CD4-positive, CD25-positive, alpha-beta regulatory T cell (primary cell): ENCODE data around the gene MAGEA12. TPM values are rescaled to one million over a fixed set of nuclear protein-coding genes. Genes with fewer than 3 reads are reported as not detected.
"Not testable (repeated sequence)": the region's sequence is repeated elsewhere in the genome, so short reads cannot be mapped to it uniquely, and the experiment has no call there.

Source experiments
- ATAC-seq, 2 donors: fragments of 150-1000 bp; cut with Tn5 transposase; one replicate each; pipeline ENCODE4 v1.10.0; 2021; ENCODE audit warnings: low read depth in 2 of 2, moderate number of reproducible peaks in 2 of 2, moderate library complexity in 1 of 2
- DNase-seq, 3 donors: peaks; one replicate each; pipeline versions ENCODE4 v3.0.0 to v3.0.0-alpha.2; 2012 to 2022; ENCODE audit warnings: mixed read lengths in 1 of 3
- H3K27ac ChIP-seq: one replicate; pipeline ENCODE4 v1.7.0; 2013; ENCODE audit warnings: mild to moderate bottlenecking, low read length; ENCODE audit not compliant: insufficient read depth, poor library complexity, severe bottlenecking
- H3K27me3 ChIP-seq: one replicate; pipeline ENCODE4 v1.7.0; 2013; ENCODE audit warnings: low read length; ENCODE audit not compliant: control insufficient read depth, insufficient read depth
- H3K36me3 ChIP-seq: one replicate; pipeline ENCODE4 v1.7.0; 2013; ENCODE audit warnings: mild to moderate bottlenecking, low read length, moderate library complexity; ENCODE audit not compliant: control insufficient read depth, insufficient read depth
- H3K4me1 ChIP-seq: 2 replicates; pipeline ENCODE4 v1.7.0; 2013; ENCODE audit warnings: mild to moderate bottlenecking, low read length; ENCODE audit not compliant: insufficient read depth, control insufficient read depth, poor library complexity, severe bottlenecking
- H3K4me3 ChIP-seq: one replicate; pipeline ENCODE4 v1.7.0; 2013; ENCODE audit warnings: low read depth, mild to moderate bottlenecking, low read length, moderate library complexity
- H3K9me3 ChIP-seq, 2 experiments: 1 replicate in 1 of 2; 2 replicates in 1 of 2; pipeline ENCODE4 v1.7.0; 2013; ENCODE audit warnings: low read length in 2 of 2, mild to moderate bottlenecking in 1 of 2, moderate library complexity in 1 of 2; ENCODE audit not compliant: control insufficient read depth in 2 of 2
- H3K27ac Mint-ChIP-seq, 3 donors: one replicate each; pipeline ENCODE4 v1.8.0; 2020 to 2022; ENCODE audit warnings: mild to moderate bottlenecking in 3 of 3, mixed read lengths in 3 of 3, moderate library complexity in 2 of 3
- H3K27me3 Mint-ChIP-seq: one replicate; pipeline ENCODE4 v1.8.0; 2022; ENCODE audit warnings: mild to moderate bottlenecking, mixed read lengths
- H3K36me3 Mint-ChIP-seq: one replicate; pipeline ENCODE4 v1.8.0; 2020; ENCODE audit warnings: mixed read lengths
- H3K4me1 Mint-ChIP-seq, 4 donors: one replicate each; pipeline ENCODE4 v1.8.0; 2020 to 2022; ENCODE audit warnings: mixed read lengths in 4 of 4, mild to moderate bottlenecking in 1 of 4
- H3K4me3 Mint-ChIP-seq, 4 donors: one replicate each; pipeline ENCODE4 v1.8.0; 2020 to 2022; ENCODE audit warnings: mild to moderate bottlenecking in 4 of 4, mixed read lengths in 4 of 4, moderate library complexity in 3 of 4
- H3K9me3 Mint-ChIP-seq, 7 donors: one replicate each; pipeline ENCODE4 v1.8.0; 2020 to 2022; ENCODE audit warnings: mixed read lengths in 7 of 7, mild to moderate bottlenecking in 3 of 7, moderate library complexity in 2 of 7
- polyA plus RNA-seq, 4 donors: library from polyadenylated mRNA; unstranded; fragments of 300-500 nt; fragmentation: Illumina TruSeq; gene quantifications; one replicate each; pipeline ENCODE4 v1.2.3, GENCODE V29; 2021
- total RNA-seq: library from RNA; stranded (reverse); gene quantifications from one replicate; pipeline ENCODE4 v1.2.3, GENCODE V29; 2022

The MAGEA12 gene
- total RNA-seq, result not detected
- polyA plus RNA-seq, result not detected

GRCh38 chrX:152733261-152733975, at the start of gene MAGEA12, which contains the start of gene CSAG1:
Gene MAGEA12, plus strand, starts transcription at chrX:152733757. Its CDS starts 2,405 bp downstream, at chrX:152736162.
Gene CSAG1, minus strand, starts transcription at chrX:152733721. Its CDS starts 1,261 bp downstream, at chrX:152732460.
- H3K27ac Mint-ChIP-seq, result no peak within 1 kb of the TSS
- no peaks in the 10 kb centered on the region for H3K36me3 ChIP-seq
- H3K9me3 ChIP-seq, result no peaks in the 10 kb centered on the region
- no peak within 1 kb of the TSS for H3K4me3 ChIP-seq
- ATAC-seq, result no peak
- no peaks in the 10 kb centered on the region for H3K9me3 Mint-ChIP-seq
- no peak within 1 kb of the TSS for H3K27ac ChIP-seq
- no peaks in the 10 kb centered on the region for H3K4me1 ChIP-seq
- no peak for DNase-seq
- H3K4me3 Mint-ChIP-seq, result no peak within 1 kb of the TSS
- no peaks in the 10 kb centered on the region for H3K36me3 Mint-ChIP-seq
- no peaks in the 10 kb centered on the region for H3K4me1 Mint-ChIP-seq
- peaks cover 10% of the 10 kb centered on the region for H3K27me3 Mint-ChIP-seq
- H3K27me3 ChIP-seq, result no peaks in the 10 kb centered on the region

- not testable (repeated sequence) for H3K36me3 Mint-ChIP-seq, DNase-seq, H3K27me3 Mint-ChIP-seq
Measured at GRCh38 chrX:152697952-152698931, 35.3 kb upstream of the MAGEA12 start, which contains the start of gene MAGEA3. Gene MAGEA3, plus strand, starts transcription at chrX:152698794. Its CDS starts 2,039 bp downstream, at chrX:152700833.

GRCh38 chrX:152700390-152700789, 33.2 kb upstream of the MAGEA12 start:
- H3K9me3 Mint-ChIP-seq, H3K27ac ChIP-seq, H3K4me3 Mint-ChIP-seq, H3K4me1 Mint-ChIP-seq, H3K36me3 ChIP-seq, H3K27me3 Mint-ChIP-seq, H3K9me3 ChIP-seq, H3K27ac Mint-ChIP-seq, H3K4me1 ChIP-seq, H3K36me3 Mint-ChIP-seq, H3K27me3 ChIP-seq, ATAC-seq, DNase-seq, H3K4me3 ChIP-seq: not testable (repeated sequence)

More at GRCh38 chrX:152697952-152698931, 35.3 kb upstream of the MAGEA12 start, which contains the start of gene MAGEA3:
- not testable (repeated sequence) for H3K4me3 Mint-ChIP-seq, H3K27ac ChIP-seq, H3K9me3 Mint-ChIP-seq, H3K36me3 ChIP-seq, H3K4me1 Mint-ChIP-seq, H3K27me3 ChIP-seq, H3K4me1 ChIP-seq, ATAC-seq, H3K4me3 ChIP-seq, H3K27ac Mint-ChIP-seq, H3K9me3 ChIP-seq

GRCh38 chrX:152706500-152706899, 27.1 kb upstream of the MAGEA12 start:
- not testable (repeated sequence) for H3K9me3 ChIP-seq, H3K4me3 ChIP-seq, H3K4me1 Mint-ChIP-seq, H3K27me3 ChIP-seq, ATAC-seq, H3K27ac Mint-ChIP-seq, H3K36me3 Mint-ChIP-seq, H3K4me1 ChIP-seq, H3K4me3 Mint-ChIP-seq, H3K27ac ChIP-seq, H3K36me3 ChIP-seq, DNase-seq, H3K9me3 Mint-ChIP-seq, H3K27me3 Mint-ChIP-seq

GRCh38 chrX:152709173-152709572, 24.4 kb upstream of the MAGEA12 start, which contains the start of gene CSAG2:
Gene CSAG2, minus strand, starts transcription at chrX:152709273. Its CDS starts 161 bp downstream, at chrX:152709112.
- H3K4me1 Mint-ChIP-seq, H3K4me3 ChIP-seq, H3K36me3 ChIP-seq, H3K4me1 ChIP-seq, H3K4me3 Mint-ChIP-seq, H3K36me3 Mint-ChIP-seq, H3K9me3 Mint-ChIP-seq, H3K9me3 ChIP-seq, DNase-seq, H3K27me3 Mint-ChIP-seq, H3K27ac ChIP-seq, H3K27ac Mint-ChIP-seq, H3K27me3 ChIP-seq, ATAC-seq: not testable (repeated sequence)

- H3K27ac Mint-ChIP-seq, H3K4me3 ChIP-seq, H3K36me3 ChIP-seq, H3K4me3 Mint-ChIP-seq, ATAC-seq, H3K9me3 Mint-ChIP-seq, H3K4me1 Mint-ChIP-seq, H3K4me1 ChIP-seq, H3K27ac ChIP-seq, H3K36me3 Mint-ChIP-seq, H3K27me3 Mint-ChIP-seq, H3K9me3 ChIP-seq, DNase-seq, H3K27me3 ChIP-seq: not testable (repeated sequence)
Measured at GRCh38 chrX:152713195-152713594, 20.4 kb upstream of the MAGEA12 start.

GRCh38 chrX:152713815-152714787, 19.5 kb upstream of the MAGEA12 start, which contains the start of gene MAGEA2B:
Gene MAGEA2B, plus strand, starts transcription at chrX:152714628. Its CDS starts 2,479 bp downstream, at chrX:152717107.
- not testable (repeated sequence) for H3K4me3 Mint-ChIP-seq, ATAC-seq, H3K9me3 Mint-ChIP-seq, H3K4me3 ChIP-seq, H3K4me1 Mint-ChIP-seq, H3K36me3 ChIP-seq, H3K27ac Mint-ChIP-seq, H3K36me3 Mint-ChIP-seq, H3K9me3 ChIP-seq, DNase-seq, H3K27ac ChIP-seq, H3K27me3 ChIP-seq, H3K4me1 ChIP-seq, H3K27me3 Mint-ChIP-seq
